OCI-M1 (cell line): ENCODE results near the gene RAB13.

ENCODE experiments used
- DNase-seq: peaks from one replicate; lab custom pipeline; 2025; lab: John Stamatoyannopoulos, UW

Gene RAB13

GRCh38 chr1:153956997-153957715 lies 29.0 kb downstream of the RAB13 start:
- no peak for DNase-seq

- no peak for DNase-seq
Observed at GRCh38 chr1:153954826-153955225, 31.3 kb downstream of the RAB13 start.

GRCh38 chr1:153953859-153954365 lies 32.2 kb downstream of the RAB13 start:
- DNase-seq = no peak

- no peak for DNase-seq
Observed at GRCh38 chr1:153951801-153952200, 34.3 kb downstream of the RAB13 start.

- DNase-seq = no peak
Observed at GRCh38 chr1:153951183-153951582, 35.0 kb downstream of the RAB13 start.

- peak; percentile 95 for DNase-seq
Observed at GRCh38 chr1:153946622-153947241, 39.4 kb downstream of the RAB13 start, which contains the start of gene DENND4B. TSS of gene DENND4B (minus strand) at chr1:153946718. CDS start at chr1:153944374, 2,344 bp downstream.

- peak; percentile 78 for DNase-seq
Observed at GRCh38 chr1:153945795-153946621, 40.1 kb downstream of the RAB13 start.

GRCh38 chr1:153945131-153945794 lies 40.9 kb downstream of the RAB13 start:
- DNase-seq = peak; percentile 84

- peak; percentile 62 for DNase-seq
Observed at GRCh38 chr1:153944827-153945117, 41.4 kb downstream of the RAB13 start.

GRCh38 chr1:153944005-153944826 lies 41.9 kb downstream of the RAB13 start:
- no peak for DNase-seq

- no peak for DNase-seq
Observed at GRCh38 chr1:153942766-153943549, 43.2 kb downstream of the RAB13 start.

GRCh38 chr1:153941826-153942725 lies 44.1 kb downstream of the RAB13 start:
- no peak for DNase-seq

- no peak for DNase-seq
Observed at GRCh38 chr1:153940756-153941155, 45.4 kb downstream of the RAB13 start.

GRCh38 chr1:153939476-153939875 lies 46.7 kb downstream of the RAB13 start:
- no peak for DNase-seq

GRCh38 chr1:153938996-153939395 lies 47.1 kb downstream of the RAB13 start:
- DNase-seq = no peak

GRCh38 chr1:153937331-153937730 lies 48.8 kb downstream of the RAB13 start:
- no peak for DNase-seq

GRCh38 chr1:153936011-153936802 lies 49.9 kb downstream of the RAB13 start:
- no peak for DNase-seq

- DNase-seq = no peak
Observed at GRCh38 chr1:153934746-153935145, 51.4 kb downstream of the RAB13 start.

- DNase-seq = no peak
Observed at GRCh38 chr1:153933955-153934354, 52.2 kb downstream of the RAB13 start.
